NB4 (cell line): ENCODE data around the gene NPTXR.
"Not testable (repeated sequence)": the region's sequence is repeated elsewhere in the genome, so short reads cannot be mapped to it uniquely, and the experiment has no call there.

Source experiments
- DNase-seq: peaks from one replicate; pipeline ENCODE4 v3.0.0; 2010; ENCODE audit warnings: low read depth
- H3K4me3 ChIP-seq: one replicate; pipeline ENCODE4 v1.5.1; 2011; ENCODE audit warnings: mild to moderate bottlenecking, low read depth, low read length, moderate library complexity
- CTCF ChIP-seq: IDR thresholded peaks from one replicate; pipeline ENCODE4 v1.5.1; 2012; ENCODE audit warnings: low read depth, low read length
- MAX ChIP-seq: IDR thresholded peaks from 2 replicates; pipeline ENCODE4 v1.6.1; 2011; ENCODE audit warnings: low read depth, low read length
- MYC ChIP-seq: IDR thresholded peaks from 2 replicates; pipeline ENCODE4 v1.6.1; 2011; ENCODE audit warnings: low read depth, low read length
- POLR2A ChIP-seq: IDR thresholded peaks from 2 replicates; pipeline ENCODE4 v1.6.1; 2011; ENCODE audit warnings: mild to moderate bottlenecking; ENCODE audit not compliant: insufficient read length; ENCODE audit errors: extremely low read depth

NPTXR gene

GRCh38 chr22:38861927-38862326 is 18.1 kb upstream of the NPTXR start:
- no peak for DNase-seq
- TF ChIP-seq MYC, result no peak
- no peak for TF ChIP-seq POLR2A
- TF ChIP-seq CTCF, result no peak
- TF ChIP-seq MAX, result no peak
- no peak overlapping the region for H3K4me3 ChIP-seq

- H3K4me3 ChIP-seq, result no peak overlapping the region
- TF ChIP-seq MYC, result no peak
- no peak for TF ChIP-seq CTCF
- no peak for TF ChIP-seq POLR2A
- no peak for TF ChIP-seq MAX
- no peak for DNase-seq
These were observed 17.5 kb upstream of the NPTXR start for GRCh38 chr22:38861170-38861876.

- TF ChIP-seq MYC, result no peak
- no peak for TF ChIP-seq MAX
- no peak for TF ChIP-seq CTCF
- TF ChIP-seq POLR2A, result no peak
- DNase-seq, result no peak
- H3K4me3 ChIP-seq, result no peak overlapping the region
These were observed 16.7 kb upstream of the NPTXR start for GRCh38 chr22:38860283-38861169.

- no peak for TF ChIP-seq MAX
- TF ChIP-seq CTCF, result no peak
- no peak for TF ChIP-seq POLR2A
- TF ChIP-seq MYC, result no peak
- H3K4me3 ChIP-seq, result no peak overlapping the region
- DNase-seq, result no peak
These were observed 15.9 kb upstream of the NPTXR start for GRCh38 chr22:38859581-38860282.

GRCh38 chr22:38858492-38858891 is 14.7 kb upstream of the NPTXR start:
- TF ChIP-seq MAX (no peak), POLR2A (no peak), MYC (no peak), CTCF (no peak)
- no peak for DNase-seq
- no peak overlapping the region for H3K4me3 ChIP-seq

- H3K4me3 ChIP-seq, DNase-seq: not testable (repeated sequence)
These were observed 10.6 kb upstream of the NPTXR start for GRCh38 chr22:38854476-38854875.

GRCh38 chr22:38853883-38854282 is 10.1 kb upstream of the NPTXR start:
- not testable (repeated sequence) for H3K4me3 ChIP-seq, DNase-seq
